Measurements from ENCODE around the gene CEP131.

- TF ChIP-seq POLR2A (IDR thresholded peaks at IDR 0.05) (no peak), CTCF (IDR thresholded peaks at IDR 0.05) (no peak)
Observed at GRCh38 chr17:81187120-81187519, 35.6 kb downstream of the CEP131 start.
